WI38 (cell line): Measurements from ENCODE around the gene NXPH4.

Source experiments
- H3K4me3 ChIP-seq: 2 replicates; pipeline ENCODE4 v1.5.1; 2011; ENCODE audit warnings: low read depth, mild to moderate bottlenecking, control low read depth, low read length
- TF ChIP-seq, protein P1 (sequence below): IDR thresholded peaks from 2 replicates; pipeline ENCODE4 v1.5.1; 2012; ENCODE audit warnings: low read depth, mild to moderate bottlenecking, control low read depth, low read length

The NXPH4 gene

DNA sequence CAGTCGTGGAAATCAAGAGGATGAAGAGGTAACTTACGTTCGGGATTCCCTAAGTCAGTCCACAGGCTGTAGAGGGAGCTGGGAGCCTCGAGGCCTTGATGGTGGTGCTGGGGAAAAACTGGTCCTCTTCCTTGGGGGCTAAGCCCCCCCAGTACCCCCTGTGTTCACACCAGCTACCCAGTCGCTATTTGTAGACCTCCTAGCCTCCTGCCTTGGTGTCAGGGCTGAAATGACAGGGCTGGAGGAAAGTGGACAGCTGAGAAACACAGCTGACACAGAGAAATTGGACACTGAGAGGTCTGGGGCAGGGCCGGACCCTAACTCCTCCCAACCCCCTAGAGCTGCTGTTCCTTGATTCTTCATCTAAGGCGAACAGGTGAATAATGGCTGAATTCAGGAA is 34.4 kb downstream of the NXPH4 start, which contains the start of gene STAC3:
STAC3 (minus strand) TSS at position 232 of the 400 bp plus-strand sequence. CDS start 1,551 bp downstream, outside the sequence.
- TF ChIP-seq, protein P1, sequence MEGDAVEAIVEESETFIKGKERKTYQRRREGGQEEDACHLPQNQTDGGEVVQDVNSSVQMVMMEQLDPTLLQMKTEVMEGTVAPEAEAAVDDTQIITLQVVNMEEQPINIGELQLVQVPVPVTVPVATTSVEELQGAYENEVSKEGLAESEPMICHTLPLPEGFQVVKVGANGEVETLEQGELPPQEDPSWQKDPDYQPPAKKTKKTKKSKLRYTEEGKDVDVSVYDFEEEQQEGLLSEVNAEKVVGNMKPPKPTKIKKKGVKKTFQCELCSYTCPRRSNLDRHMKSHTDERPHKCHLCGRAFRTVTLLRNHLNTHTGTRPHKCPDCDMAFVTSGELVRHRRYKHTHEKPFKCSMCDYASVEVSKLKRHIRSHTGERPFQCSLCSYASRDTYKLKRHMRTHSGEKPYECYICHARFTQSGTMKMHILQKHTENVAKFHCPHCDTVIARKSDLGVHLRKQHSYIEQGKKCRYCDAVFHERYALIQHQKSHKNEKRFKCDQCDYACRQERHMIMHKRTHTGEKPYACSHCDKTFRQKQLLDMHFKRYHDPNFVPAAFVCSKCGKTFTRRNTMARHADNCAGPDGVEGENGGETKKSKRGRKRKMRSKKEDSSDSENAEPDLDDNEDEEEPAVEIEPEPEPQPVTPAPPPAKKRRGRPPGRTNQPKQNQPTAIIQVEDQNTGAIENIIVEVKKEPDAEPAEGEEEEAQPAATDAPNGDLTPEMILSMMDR, result no peak
- no peak within 1 kb of the TSS for H3K4me3 ChIP-seq

DNA sequence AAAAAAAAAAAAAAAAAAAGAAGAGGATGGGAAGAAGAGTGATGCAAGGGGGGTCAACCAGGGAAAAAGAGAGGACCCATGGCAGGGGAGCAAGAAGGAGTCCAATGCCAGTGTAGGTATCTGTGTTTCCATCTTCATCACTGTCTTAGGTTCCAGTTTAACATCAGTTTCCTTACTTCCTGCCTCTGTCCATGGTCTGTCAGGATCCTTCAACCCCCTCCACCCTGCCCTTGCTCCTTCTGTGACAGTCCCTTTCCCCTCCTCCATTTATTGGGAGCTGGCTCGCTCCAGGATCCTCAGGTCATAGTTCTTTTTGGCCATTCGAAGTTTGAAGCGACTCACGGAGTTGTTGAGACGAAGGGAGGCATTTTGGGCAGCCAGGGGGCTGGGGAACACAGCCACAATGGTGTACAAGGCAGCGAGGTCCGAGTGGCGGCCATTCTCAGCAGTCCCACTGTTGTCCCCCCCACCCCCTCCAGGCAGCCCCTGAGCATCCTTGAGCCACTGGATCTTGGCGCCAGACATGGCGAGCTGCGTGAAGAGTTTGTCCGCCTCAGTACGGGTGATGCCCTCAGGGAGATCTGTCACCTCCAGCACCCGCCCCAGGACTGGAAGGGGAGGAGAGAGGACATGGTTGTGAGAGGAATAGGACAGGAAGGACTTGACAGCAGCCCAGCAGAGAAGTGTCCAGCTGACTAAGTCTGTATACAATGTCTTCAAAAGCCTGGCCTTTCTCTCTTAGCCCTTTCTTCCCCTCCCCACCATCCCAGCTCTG is 38.1 kb downstream of the NXPH4 start:
- TF ChIP-seq, protein P1, result no peak
- H3K4me3 ChIP-seq, result no peak overlapping the region

DNA sequence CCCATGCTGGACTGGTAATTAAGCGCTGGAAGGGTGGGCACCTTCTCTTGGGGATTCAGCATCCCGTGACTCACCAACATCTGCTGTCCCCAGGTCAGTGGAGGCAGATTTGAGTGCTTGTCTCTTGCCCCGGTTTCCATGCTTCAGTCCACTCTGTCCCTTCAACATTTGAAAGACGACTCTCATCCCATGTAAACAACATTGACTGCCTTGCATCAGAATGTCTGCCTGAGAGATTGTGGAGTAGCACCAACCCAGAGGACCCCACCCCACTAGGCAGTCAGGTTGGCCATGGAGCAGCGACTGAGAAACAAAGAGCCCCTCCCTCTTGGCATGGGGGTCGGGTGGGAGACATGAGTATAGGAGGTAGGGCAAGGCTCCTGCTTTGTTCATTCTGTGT is 39.3 kb downstream of the NXPH4 start:
- TF ChIP-seq, protein P1, result no peak
- no peak overlapping the region for H3K4me3 ChIP-seq

DNA sequence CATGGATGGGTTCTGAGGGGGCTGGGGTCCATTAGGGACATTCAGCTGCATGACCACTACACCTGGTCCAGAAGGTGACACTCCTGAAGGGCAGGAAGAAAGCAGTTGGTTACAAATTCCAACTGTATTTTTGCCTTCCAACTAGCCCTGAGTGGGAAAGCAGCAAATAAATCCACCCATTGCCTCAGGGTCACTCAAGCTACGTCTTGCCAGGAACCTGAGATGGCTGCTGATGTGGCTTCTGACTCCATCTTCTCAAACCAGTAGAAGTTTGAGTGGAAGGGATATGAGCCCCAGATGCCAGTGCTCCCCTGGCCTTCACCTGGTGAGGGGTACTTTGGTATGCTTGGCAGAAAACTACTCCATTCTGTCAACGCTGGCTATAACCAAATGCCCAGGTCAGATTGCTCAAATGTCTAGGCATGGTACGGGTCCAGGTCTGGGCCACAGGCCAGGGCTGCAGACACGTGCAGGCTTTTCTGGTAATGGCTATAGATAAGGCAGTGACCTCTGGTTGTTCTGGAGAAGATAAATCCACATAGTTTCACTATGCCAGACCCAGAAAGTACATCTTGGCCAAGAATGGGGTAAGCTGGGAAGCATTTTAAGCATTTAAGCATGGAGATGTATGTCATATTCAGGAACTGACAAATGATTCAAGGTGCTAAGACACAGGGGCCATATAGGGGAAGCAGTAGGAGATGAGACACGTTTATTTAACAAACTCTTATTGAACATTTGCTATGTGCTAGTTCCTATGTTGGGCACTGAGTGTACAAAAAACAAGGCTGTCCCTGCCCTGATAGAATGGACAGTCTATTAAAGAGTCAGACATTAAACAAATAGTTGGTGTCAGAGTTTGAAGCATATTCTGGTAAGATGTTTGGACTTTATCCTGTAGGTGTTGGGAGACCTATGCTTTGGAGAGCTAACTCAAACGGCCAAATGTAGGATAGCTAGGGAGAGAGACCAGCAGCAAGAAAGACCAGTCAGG is 42.7 kb downstream of the NXPH4 start:
- H3K4me3 ChIP-seq, result no peak overlapping the region
- TF ChIP-seq, protein P1, result no peak

DNA sequence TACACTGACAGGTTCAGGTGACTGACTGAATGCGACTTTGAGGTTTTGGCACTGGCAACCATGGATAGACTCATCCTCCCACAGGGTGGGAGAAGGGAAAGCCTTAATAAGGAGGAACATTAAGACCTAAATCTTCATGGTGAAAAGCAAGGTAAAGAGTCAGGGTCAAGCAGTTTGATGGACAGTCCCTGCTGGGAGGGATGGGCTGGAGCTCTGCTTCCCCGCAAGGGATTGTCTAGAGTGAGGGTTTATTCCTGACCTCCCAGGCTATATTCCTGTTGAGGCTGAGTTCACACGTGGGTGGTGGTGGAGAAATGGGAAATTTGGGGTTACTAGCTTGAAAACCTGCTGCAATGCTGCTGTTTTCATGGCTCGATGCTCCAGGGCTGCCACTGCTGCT is 43.8 kb downstream of the NXPH4 start:
- TF ChIP-seq, protein P1, result no peak
- H3K4me3 ChIP-seq, result no peak overlapping the region

DNA sequence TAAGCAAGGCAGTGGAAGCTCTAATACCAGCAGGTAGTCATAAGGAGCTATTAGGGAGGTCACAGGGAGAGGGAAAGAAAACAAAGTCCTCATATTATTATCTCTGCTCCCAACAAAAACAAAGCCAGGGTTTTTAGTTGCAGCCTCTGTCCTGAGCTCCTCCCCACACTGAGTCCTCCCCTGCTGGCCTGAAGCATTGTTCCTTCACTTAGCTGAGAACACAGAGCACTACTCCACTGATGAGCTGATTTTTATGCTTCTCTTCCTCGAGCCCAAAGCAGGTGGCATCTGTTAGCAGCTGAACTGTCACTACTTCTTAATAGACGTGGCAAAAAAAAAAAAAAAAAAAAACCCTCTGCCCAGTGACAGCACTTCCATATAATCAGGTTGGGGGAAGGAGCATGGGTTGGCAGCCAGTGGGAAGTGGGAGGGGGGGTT is 44.9 kb downstream of the NXPH4 start:
- TF ChIP-seq, protein P1, result no peak
- H3K4me3 ChIP-seq, result no peak overlapping the region
